Prostate gland (tissue), 2 donors: ENCODE measurements around the gene ILDR1.
A peak's percentile ranks its signal among the peaks of the same experiment; 100 is the strongest.

Source experiments
- POLR2A ChIP-seq: fragments of 450-650 bp; IDR thresholded peaks from one replicate; pipeline ENCODE4 v1.6.1; 2016; ENCODE audit warnings: antibody characterized with exemption, mild to moderate bottlenecking
- POLR2AphosphoS5 ChIP-seq: sonication (generic); formaldehyde crosslinking; IDR thresholded peaks from one replicate; pipeline ENCODE4 v1.6.1; 2017; ENCODE audit warnings: antibody characterized with exemption
- TF ChIP-seq, protein P1 (sequence below), 4 experiments: fragments of 200-600 bp in 2 of 4; fragments of 450-650 bp in 2 of 4; sonication (generic) in 2 of 4; IDR thresholded peaks; 1 replicate in 3 of 4; 2 replicates in 1 of 4; pipeline ENCODE4 v1.5.1; 2016 to 2019; ENCODE audit warnings: antibody characterized with exemption in 4 of 4, mild to moderate bottlenecking in 2 of 4, moderate library complexity in 2 of 4

DNA sequence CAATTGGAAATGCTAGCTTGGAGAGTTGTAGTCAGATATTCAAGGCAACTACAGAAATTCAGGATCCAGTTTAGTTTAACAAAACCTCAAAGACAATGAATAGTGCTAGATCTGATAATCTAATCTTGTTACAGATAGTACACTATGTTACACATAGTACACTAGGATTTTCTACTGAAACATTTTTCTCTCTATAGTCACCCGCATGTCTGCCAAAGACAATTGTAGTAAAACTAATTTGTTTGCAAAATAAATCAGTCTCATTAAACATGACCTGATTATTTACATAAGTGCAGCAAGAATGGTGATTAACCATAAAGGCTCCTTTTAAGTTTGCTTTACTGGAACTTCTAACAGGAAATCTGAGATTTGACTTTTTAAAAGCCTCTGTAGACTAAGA lies 52.0 kb downstream of the ILDR1 start:
- TF ChIP-seq, protein P1, sequence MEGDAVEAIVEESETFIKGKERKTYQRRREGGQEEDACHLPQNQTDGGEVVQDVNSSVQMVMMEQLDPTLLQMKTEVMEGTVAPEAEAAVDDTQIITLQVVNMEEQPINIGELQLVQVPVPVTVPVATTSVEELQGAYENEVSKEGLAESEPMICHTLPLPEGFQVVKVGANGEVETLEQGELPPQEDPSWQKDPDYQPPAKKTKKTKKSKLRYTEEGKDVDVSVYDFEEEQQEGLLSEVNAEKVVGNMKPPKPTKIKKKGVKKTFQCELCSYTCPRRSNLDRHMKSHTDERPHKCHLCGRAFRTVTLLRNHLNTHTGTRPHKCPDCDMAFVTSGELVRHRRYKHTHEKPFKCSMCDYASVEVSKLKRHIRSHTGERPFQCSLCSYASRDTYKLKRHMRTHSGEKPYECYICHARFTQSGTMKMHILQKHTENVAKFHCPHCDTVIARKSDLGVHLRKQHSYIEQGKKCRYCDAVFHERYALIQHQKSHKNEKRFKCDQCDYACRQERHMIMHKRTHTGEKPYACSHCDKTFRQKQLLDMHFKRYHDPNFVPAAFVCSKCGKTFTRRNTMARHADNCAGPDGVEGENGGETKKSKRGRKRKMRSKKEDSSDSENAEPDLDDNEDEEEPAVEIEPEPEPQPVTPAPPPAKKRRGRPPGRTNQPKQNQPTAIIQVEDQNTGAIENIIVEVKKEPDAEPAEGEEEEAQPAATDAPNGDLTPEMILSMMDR (IDR thresholded peaks at IDR 0.05), result no peak
- TF ChIP-seq POLR2A, result no peak
- TF ChIP-seq POLR2AphosphoS5, result peak; percentile 89
